ENCODE results near the gene MYH11. TPM values are rescaled to one million over a fixed set of nuclear protein-coding genes. Genes with fewer than 3 reads are reported as not detected.

Gene MYH11
- total and polyA plus RNA-seq, 10 of the 15 experiments (the other 5 are each of a cell fraction or from before 2014, with no cell fraction given) = 0.01 to 1.9 (median 0.13) TPM; not detected in 1

DNA sequence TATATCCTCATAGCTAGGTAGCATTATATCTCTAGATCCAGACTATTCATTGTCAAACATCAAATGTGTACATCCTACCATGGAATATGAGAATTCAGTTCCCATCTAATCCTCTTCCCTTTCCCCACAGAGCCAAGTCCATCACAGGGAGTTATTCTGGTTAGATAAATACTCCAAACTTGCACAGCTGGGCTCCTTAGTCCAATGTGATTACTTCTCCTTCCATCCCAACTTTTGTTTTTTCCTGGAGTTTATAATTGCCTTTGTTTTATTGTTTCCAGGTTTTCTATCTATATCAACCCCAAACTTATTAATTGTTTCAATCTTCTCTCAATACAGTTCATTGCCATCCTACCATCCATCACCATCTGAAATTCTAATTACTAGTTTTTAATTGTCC lies 59.9 kb downstream of the MYH11 start (continued):
- TF ChIP-seq, protein P1, sequence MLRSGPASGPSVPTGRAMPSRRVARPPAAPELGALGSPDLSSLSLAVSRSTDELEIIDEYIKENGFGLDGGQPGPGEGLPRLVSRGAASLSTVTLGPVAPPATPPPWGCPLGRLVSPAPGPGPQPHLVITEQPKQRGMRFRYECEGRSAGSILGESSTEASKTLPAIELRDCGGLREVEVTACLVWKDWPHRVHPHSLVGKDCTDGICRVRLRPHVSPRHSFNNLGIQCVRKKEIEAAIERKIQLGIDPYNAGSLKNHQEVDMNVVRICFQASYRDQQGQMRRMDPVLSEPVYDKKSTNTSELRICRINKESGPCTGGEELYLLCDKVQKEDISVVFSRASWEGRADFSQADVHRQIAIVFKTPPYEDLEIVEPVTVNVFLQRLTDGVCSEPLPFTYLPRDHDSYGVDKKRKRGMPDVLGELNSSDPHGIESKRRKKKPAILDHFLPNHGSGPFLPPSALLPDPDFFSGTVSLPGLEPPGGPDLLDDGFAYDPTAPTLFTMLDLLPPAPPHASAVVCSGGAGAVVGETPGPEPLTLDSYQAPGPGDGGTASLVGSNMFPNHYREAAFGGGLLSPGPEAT (IDR thresholded peaks at IDR 0.05; ENCODE audit: low read depth) = no peak

DNA sequence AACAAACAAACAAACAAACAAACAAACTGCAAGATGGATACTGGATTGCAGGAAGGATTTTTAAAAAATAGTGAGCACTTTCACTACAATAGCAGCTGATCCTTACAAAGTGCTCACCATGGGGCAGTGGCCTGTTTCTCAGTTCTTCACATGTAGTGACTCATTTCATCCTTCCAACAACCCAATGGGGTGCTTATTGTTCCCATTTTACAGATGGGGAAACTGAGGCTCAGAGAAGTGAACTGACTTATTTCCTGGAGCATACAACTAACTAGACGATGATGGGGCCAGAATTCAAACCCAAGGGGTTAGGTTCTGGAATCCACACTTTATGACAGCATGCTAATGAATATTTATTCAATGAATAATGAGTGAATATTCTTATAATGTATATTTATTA lies 61.2 kb downstream of the MYH11 start:
- Histone ChIP-seq H3K79me2 (ENCODE audit: control insufficient read depth, insufficient read depth, low read length) (no peaks in the 10 kb centered on the region), H3K9me3 (replicated peaks; ENCODE audit: control insufficient read depth, insufficient read depth, low read length) (no peaks in the 10 kb centered on the region; the same call in 2 of the 3 replicates), H3K27me3 (replicated peaks in 1 of 2; ENCODE audit: control insufficient read depth in 2 of 2, insufficient read depth in 2 of 2, low read length in 1 of 2) (no peaks in the 10 kb centered on the region), H4K20me1 (ENCODE audit: control insufficient read depth, insufficient read depth) (no peaks in the 10 kb centered on the region), H3K4me2 (ENCODE audit: control insufficient read depth, insufficient read depth) (no peak overlapping the region), H3K9ac (ENCODE audit: control insufficient read depth, insufficient read depth, low read length) (no peak overlapping the region), H3K4me1 (ENCODE audit: control insufficient read depth, insufficient read depth, low read length) (no peaks in the 10 kb centered on the region), H3K4me3 (no peak overlapping the region), H3K36me3 (ENCODE audit: control insufficient read depth in 2 of 2, insufficient read depth in 2 of 2, low read length in 1 of 2) (no peaks in the 10 kb centered on the region), H2AFZ (ENCODE audit: control insufficient read depth, low read depth, low read length) (no peak overlapping the region), H3K27ac (ENCODE audit: control insufficient read depth, insufficient read depth) (no peak overlapping the region)
- intact Hi-C loops (cut with micrococcal nuclease; ENCODE audit: unreplicated experiment) = no loop called here
- ChIA-PET CTCF (interaction anchor here (1.2 kb wide), 1 partner anchor 8 kb away, joined by 3 read pairs; no protein-coding TSS in a partner anchor), SMC1A (ENCODE audit: uncharacterized antibody, unreplicated experiment) (no interaction called here), RAD21 (ENCODE audit: unreplicated experiment) (no interaction called here), POLR2A (no interaction called here)
- DNase-seq (ENCODE audit: low read depth, low spot score) (no peak), ATAC-seq (no peak), FAIRE-seq (no peak)
- no TSS peak for BruUV-seq (replicated peaks)
- WGBS (ENCODE audit: insufficient coverage, insufficient replicate concordance, low lambda C conversion rate, missing lambda C conversion rate) = 0% methylated on average over 1 of the region's 1 CpG
- TF ChIP-seq NR2F1 (conservative IDR thresholded peaks at IDR 0.05) (no peak), PML (IDR thresholded peaks at IDR 0.05; ENCODE audit: low read length) (no peak), FOS (IDR thresholded peaks at IDR 0.05; ENCODE audit: borderline replicate concordance, extremely low read depth, insufficient read length) (no peak), BHLHE40 (IDR thresholded peaks at IDR 0.05; ENCODE audit: borderline replicate concordance in 1 of 2, low read depth in 2 of 2, low read length in 1 of 2) (no peak)
- in situ Hi-C loops (cut with MboI) = no loop called here
